ENCODE results near the gene HMGCR.
A peak's percentile ranks its signal among the peaks of the same experiment; 100 is the strongest.

Gene HMGCR

DNA sequence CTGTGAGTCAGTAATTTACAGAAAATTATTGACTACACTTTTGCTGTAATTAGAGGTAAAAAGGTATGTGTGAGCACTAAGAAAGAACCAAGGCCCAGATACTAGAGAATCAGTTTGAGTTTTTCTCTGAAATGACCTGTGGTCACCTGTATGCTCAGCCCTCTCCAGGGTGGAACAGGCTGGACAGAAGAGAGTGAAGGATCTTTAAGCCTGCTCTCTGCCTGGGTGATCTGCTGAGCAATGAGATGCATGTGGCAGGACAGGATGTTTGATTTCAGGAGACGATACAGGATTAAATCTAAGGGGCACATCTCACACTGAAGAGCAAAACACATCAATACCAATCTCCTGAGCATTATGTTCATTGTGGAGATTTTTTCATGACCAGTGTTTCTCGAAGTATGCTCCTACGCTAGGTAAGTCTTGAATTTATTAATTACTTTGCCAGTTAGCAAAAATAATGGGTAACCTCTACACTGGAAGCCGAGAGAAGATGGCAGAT is 25.5 kb downstream of the HMGCR start:
- TF ChIP-seq CTCF (IDR thresholded peaks at IDR 0.05; ENCODE audit: extremely low read depth, missing control alignments): no peak

DNA sequence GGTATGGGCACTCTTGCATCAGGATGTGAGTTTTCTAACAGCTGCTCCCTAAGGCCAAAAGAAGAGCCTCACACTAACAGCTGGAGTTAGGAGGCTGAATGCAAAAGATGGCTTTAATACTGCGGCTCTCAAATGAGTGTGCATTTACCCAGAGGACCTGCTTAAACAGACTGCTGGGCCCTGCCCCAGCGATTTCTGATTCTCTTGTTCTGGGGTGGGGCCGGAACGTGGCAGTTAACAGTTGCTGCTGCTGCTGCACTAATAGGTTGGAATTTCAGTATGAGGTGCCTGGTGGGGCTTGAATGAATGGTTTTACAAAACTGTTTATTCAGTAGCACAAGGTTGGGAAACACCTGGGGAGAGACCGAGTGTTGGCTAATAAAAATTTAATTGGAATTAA is 26.1 kb downstream of the HMGCR start:
- TF ChIP-seq CTCF (IDR thresholded peaks at IDR 0.05; ENCODE audit: extremely low read depth, missing control alignments): no peak
- no peak for DNase-seq (ENCODE audit: low spot score)

More for the DNA sequence above, 25.5 kb downstream of the HMGCR start:
- DNase-seq (ENCODE audit: low spot score): no peak

DNA sequence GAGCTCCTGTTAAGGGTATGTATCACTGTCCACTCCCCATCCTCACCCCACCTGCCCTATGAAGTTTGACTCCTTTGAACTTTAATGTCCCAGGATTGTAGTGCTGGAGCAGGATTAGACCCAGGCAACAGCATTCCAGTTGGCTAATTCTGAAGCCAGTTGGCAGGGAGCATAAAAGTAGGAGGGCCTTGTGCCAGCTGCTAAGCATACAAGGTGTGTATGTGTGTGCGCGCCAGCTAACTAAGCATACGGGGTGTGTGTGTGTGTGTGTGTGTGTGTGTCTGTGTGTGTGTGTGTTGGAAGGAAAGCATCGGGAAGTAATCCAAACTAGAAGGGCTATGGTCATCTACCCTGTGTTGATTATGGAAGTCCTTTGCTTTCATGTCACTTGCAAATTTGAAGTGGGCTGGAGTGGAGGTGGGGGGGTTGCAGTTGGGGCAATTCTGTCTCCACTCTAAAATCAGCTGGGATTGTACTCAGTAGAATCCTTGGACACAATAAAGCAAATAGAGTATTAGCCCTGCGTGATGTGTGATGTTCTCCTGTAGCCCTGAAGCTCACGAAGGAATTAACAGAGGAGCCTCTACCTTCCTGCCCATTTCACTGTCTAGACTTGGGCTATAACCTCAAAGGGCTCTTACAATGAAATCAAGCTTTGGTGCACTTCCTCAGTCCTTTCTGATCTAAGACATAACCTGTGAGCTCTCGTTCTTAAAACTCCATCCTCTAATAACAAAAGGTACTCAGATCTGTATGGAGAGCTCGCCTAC is 26.9 kb downstream of the HMGCR start:
- TF ChIP-seq CTCF (IDR thresholded peaks at IDR 0.05; ENCODE audit: extremely low read depth, missing control alignments): no peak
- no peak for DNase-seq (ENCODE audit: low spot score)

DNA sequence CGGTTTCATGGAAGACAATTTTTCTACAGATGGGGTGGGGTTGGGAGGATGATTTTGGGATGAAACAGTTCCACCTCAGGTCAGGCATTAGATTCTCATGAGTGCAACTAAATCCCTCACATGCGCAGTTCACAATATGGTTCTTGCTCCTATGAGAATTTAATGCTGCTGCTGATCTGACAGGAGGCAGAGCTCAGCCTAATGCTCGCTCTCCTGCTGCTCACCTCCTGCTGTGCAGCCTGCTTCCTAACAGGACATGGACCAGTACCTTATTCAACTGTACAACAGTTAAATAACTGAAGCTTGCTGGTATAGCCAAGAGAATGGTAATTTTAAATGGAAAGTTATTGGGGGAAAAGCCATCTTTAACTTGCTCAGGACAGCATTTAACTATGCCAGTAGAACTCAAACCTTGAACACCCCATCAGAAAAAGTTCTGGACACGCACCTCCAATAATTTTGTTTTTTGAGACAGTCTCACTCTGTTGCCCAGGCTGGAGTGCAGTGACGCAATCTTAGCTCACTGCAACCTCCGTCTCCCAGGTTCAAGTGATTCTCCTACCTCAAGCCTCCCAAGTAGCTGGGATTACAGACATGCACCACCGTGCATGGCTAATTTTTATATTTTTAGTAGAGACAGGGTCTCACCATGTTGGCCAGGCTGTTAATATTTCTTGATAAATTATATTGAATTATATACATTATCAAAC is 27.7 kb downstream of the HMGCR start:
- no peak for TF ChIP-seq CTCF (IDR thresholded peaks at IDR 0.05; ENCODE audit: extremely low read depth, missing control alignments)
- DNase-seq (ENCODE audit: low spot score): no peak

GRCh38 chr5:75365740-75366139 is 28.7 kb downstream of the HMGCR start:
- no peak for TF ChIP-seq CTCF (IDR thresholded peaks at IDR 0.05; ENCODE audit: extremely low read depth, missing control alignments)
- no peak for DNase-seq (ENCODE audit: low spot score)

GRCh38 chr5:75366787-75367186 is 29.8 kb downstream of the HMGCR start:
- TF ChIP-seq CTCF (IDR thresholded peaks at IDR 0.05; ENCODE audit: extremely low read depth, missing control alignments): no peak
- peak; percentile 30 for DNase-seq (ENCODE audit: low spot score)

DNA sequence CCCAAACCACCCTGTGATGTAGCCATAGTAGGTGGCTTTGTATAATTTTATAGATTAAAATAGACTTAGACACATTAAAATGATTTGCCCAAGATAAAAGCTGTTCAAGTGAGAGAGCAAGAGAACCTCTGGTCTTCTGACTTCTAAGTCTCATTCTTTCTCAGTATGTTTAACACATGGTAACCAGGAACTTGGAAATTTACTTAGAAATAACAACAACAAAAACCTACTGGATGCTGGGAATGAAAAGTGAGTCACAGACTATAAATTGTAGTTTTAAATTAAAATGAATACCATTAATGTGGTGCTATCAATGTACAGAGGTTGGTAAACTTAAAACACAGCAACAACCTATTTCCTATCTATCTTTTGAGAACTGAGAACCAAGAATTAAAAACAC is 30.4 kb downstream of the HMGCR start:
- TF ChIP-seq CTCF (IDR thresholded peaks at IDR 0.05; ENCODE audit: extremely low read depth, missing control alignments): no peak
- DNase-seq (ENCODE audit: low spot score): no peak
